CD4-positive, alpha-beta memory T cell (primary cell): ENCODE measurements around the gene GRB2. TPM values are rescaled to one million over a fixed set of nuclear protein-coding genes. Genes with fewer than 3 reads are reported as not detected.

ENCODE experiments used
- CTCF ChIA-PET: fragments of 350-600 bp; sonication (Branson Sonifier 250); formaldehyde crosslinking; loops from one replicate; lab custom pipeline; 2021; ENCODE audit warnings: inconsistent platforms; ENCODE audit not compliant: partially characterized antibody; lab: Charles Lee
- POLR2A ChIA-PET: fragments of 350-600 bp; sonication (Branson Sonifier 250); formaldehyde crosslinking; loops from one replicate; lab custom pipeline; 2021; ENCODE audit not compliant: partially characterized antibody; lab: Charles Lee
- DNase-seq, 5 donors: peaks; one replicate each; pipeline versions ENCODE4 v3.0.0 to v3.0.0-alpha.2; 2020 to 2022; ENCODE audit warnings: mixed read lengths in 1 of 5
- H3K27ac ChIP-seq: one replicate; pipeline ENCODE4 v1.7.0; 2013; ENCODE audit warnings: low read depth, low read length
- H3K27me3 ChIP-seq: 2 replicates; pipeline ENCODE4 v1.7.0; 2013; ENCODE audit warnings: mild to moderate bottlenecking, low read length, moderate library complexity; ENCODE audit not compliant: insufficient read depth
- H3K36me3 ChIP-seq: 2 replicates; pipeline ENCODE4 v1.7.0; 2013; ENCODE audit warnings: mild to moderate bottlenecking, low read length, moderate library complexity; ENCODE audit not compliant: insufficient read depth
- H3K4me1 ChIP-seq: 2 replicates; pipeline ENCODE4 v1.7.0; 2013; ENCODE audit warnings: mild to moderate bottlenecking, low read length, moderate library complexity; ENCODE audit not compliant: insufficient read depth
- H3K4me3 ChIP-seq, 2 donors: one replicate each; pipeline ENCODE4 v1.7.0; 2013; ENCODE audit warnings: low read length in 2 of 2, mild to moderate bottlenecking in 1 of 2
- H3K9me3 ChIP-seq, 2 donors: one replicate each; pipeline ENCODE4 v1.7.0; 2013; ENCODE audit warnings: low read length in 2 of 2, control low read depth in 1 of 2; ENCODE audit not compliant: control insufficient read depth in 1 of 2
- H3K27ac Mint-ChIP-seq, 7 donors: one replicate each; pipeline ENCODE4 v1.8.0; 2020 to 2021; ENCODE audit warnings: mixed read lengths in 7 of 7, mild to moderate bottlenecking in 6 of 7, inconsistent platforms in 3 of 7, moderate library complexity in 3 of 7
- H3K27me3 Mint-ChIP-seq, 2 donors: one replicate each; pipeline ENCODE4 v1.8.0; 2020 to 2021; ENCODE audit warnings: mixed read lengths in 2 of 2
- H3K36me3 Mint-ChIP-seq, 2 donors: one replicate each; pipeline ENCODE4 v1.8.0; 2020 to 2021; ENCODE audit warnings: mixed read lengths in 2 of 2, inconsistent platforms in 1 of 2, mild to moderate bottlenecking in 1 of 2
- H3K4me1 Mint-ChIP-seq, 4 donors: one replicate each; pipeline ENCODE4 v1.8.0; 2020 to 2021; ENCODE audit warnings: mixed read lengths in 4 of 4, mild to moderate bottlenecking in 1 of 4
- H3K4me3 Mint-ChIP-seq, 8 donors: one replicate each; pipeline ENCODE4 v1.8.0; 2020 to 2021; ENCODE audit warnings: mixed read lengths in 8 of 8, mild to moderate bottlenecking in 7 of 8, moderate library complexity in 6 of 8, inconsistent platforms in 3 of 8
- H3K9me3 Mint-ChIP-seq, 8 donors: one replicate each; pipeline ENCODE4 v1.8.0; 2020 to 2021; ENCODE audit warnings: mixed read lengths in 8 of 8, mild to moderate bottlenecking in 5 of 8, inconsistent platforms in 3 of 8, moderate library complexity in 1 of 8
- intact Hi-C: fragments of 100-400 bp; cut with micrococcal nuclease; formaldehyde crosslinking; loops from one replicate; pipeline ENCODE4 v1.15.1; 2023
- polyA plus RNA-seq, 2 donors: library from polyadenylated mRNA; unstranded; fragments of 300-500 nt; fragmentation: Illumina TruSeq; gene quantifications; one replicate each; pipeline ENCODE4 v1.2.3, GENCODE V29; 2021
- total RNA-seq, 2 experiments: library from RNA; stranded (reverse); gene quantifications; one replicate each; pipeline ENCODE4 v1.2.3, GENCODE V29; 2021

Gene GRB2
- total and polyA plus RNA-seq, 4 experiments from 2014 or later: 129 to 155 (median 132) TPM

DNA sequence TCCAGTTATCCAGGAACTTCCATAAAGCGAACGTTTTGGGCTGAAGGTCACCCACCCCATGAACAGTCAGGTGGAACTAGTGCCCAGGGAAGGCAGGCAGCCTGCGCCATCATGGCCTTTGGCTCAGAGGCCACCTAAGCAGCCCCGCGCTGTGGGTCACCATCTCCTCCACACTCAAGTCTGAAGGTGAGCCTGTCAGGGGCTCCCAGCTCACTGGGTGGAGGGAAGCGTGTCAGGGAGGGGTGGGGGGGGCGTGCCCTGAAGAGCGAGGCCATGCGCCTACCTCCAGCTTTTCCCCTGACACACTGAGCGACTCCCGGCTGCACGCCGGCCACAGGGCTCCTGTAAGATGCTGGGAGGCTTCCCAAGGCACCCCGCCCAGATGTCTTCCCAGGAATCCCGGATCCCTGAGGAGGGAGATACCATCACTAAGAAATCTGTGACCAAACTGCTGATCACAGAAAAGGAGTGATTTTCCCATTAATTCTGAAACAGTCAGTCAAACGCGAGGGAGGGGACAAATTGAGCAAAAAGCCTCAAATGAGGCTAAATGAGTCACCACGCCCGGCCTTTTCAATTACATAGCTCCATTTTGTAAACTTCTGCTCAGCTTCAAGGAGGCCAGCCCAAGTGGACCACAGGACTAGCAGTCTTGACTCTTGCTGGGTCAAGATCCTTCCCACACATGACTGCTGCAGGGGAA, 89.8 kb downstream of the GRB2 start:
- no peaks in the 10 kb centered on the region for H3K27me3 Mint-ChIP-seq
- H3K36me3 Mint-ChIP-seq: peaks cover 22 to 24% of the 10 kb centered on the region in 2 donors
- no peak overlapping the region for H3K4me3 Mint-ChIP-seq
- no peaks in the 10 kb centered on the region for H3K27me3 ChIP-seq
- intact Hi-C loops: no loop called here
- peak overlapping the region in 2 of 7 donors; percentile 38 to 83 for H3K27ac Mint-ChIP-seq
- POLR2A ChIA-PET: interaction anchor here (0.7 kb wide), 1 partner anchor 339 kb away, joined by 3 read pairs; no protein-coding TSS in a partner anchor
- DNase-seq: no peak
- no peaks in the 10 kb centered on the region for H3K9me3 ChIP-seq
- no peak overlapping the region for H3K27ac ChIP-seq
- peaks cover 0 to 2% (median under 1%) of the 10 kb centered on the region in 4 donors for H3K4me1 Mint-ChIP-seq
- H3K4me3 ChIP-seq: no peak overlapping the region
- H3K4me1 ChIP-seq: no peaks in the 10 kb centered on the region
- no peaks in the 10 kb centered on the region for H3K9me3 Mint-ChIP-seq
- CTCF ChIA-PET: interaction anchor here (1.1 to 1.6 kb wide), 7 partner anchors 14 to 112 kb away, joined by 3 to 8 read pairs (median 4); partner anchors contain the start of genes GRB2, MIF4GD and SLC25A19
- H3K36me3 ChIP-seq: peaks cover 24% of the 10 kb centered on the region

DNA sequence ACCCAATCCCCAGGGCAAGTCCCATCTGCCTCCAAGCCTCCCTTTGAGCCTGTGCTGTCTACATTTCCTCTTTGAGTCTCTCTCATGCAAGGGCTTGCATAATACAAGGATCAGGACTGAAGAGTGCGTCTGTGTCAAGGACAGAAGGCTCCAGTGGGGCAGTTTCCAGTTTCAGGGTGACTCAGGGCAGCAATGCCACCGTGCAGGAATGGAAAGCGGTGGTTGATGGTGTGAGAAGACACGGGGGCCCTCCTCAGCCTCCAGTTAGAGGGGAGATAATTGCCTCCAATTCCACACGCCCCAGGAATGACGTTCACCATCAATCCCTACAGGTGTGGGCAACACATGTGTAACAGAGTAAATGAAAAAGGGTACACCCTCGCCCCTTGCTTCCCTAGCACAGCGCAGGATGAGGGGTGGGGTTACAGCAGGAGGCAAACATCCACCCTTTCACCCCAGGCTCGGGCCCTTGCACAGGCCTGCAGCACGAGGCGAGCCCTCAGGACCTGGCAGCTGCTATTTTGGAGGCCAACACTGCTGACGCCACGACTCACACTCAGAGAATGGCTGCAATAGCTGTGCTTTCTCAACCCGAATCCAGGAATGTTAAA, 91.4 kb downstream of the GRB2 start:
- ChIA-PET POLR2A (interaction anchor here (0.7 kb wide), 1 partner anchor 187 kb away, joined by 3 read pairs; no protein-coding TSS in a partner anchor), CTCF (interaction anchor here (1.0 to 1.7 kb wide), 2 partner anchors 9 to 23 kb away, joined by 4 to 6 read pairs; no protein-coding TSS in a partner anchor)
- H3K4me1 ChIP-seq: no peaks in the 10 kb centered on the region
- no peaks in the 10 kb centered on the region for H3K9me3 ChIP-seq
- H3K27ac ChIP-seq: no peak overlapping the region
- Mint-ChIP-seq H3K4me3 (no peak overlapping the region), H3K9me3 (no peaks in the 10 kb centered on the region), H3K27me3 (no peaks in the 10 kb centered on the region), H3K27ac (peak overlapping the region in 2 of 7 donors; percentile 16 to 89), H3K4me1 (peaks cover 0 to 2% (median 0%) of the 10 kb centered on the region in 4 donors), H3K36me3 (peaks cover 11 to 13% of the 10 kb centered on the region in 2 donors)
- H3K4me3 ChIP-seq: no peak overlapping the region
- peaks cover 13% of the 10 kb centered on the region for H3K36me3 ChIP-seq
- H3K27me3 ChIP-seq: no peaks in the 10 kb centered on the region
- DNase-seq: no peak
- intact Hi-C loops: no loop called here

DNA sequence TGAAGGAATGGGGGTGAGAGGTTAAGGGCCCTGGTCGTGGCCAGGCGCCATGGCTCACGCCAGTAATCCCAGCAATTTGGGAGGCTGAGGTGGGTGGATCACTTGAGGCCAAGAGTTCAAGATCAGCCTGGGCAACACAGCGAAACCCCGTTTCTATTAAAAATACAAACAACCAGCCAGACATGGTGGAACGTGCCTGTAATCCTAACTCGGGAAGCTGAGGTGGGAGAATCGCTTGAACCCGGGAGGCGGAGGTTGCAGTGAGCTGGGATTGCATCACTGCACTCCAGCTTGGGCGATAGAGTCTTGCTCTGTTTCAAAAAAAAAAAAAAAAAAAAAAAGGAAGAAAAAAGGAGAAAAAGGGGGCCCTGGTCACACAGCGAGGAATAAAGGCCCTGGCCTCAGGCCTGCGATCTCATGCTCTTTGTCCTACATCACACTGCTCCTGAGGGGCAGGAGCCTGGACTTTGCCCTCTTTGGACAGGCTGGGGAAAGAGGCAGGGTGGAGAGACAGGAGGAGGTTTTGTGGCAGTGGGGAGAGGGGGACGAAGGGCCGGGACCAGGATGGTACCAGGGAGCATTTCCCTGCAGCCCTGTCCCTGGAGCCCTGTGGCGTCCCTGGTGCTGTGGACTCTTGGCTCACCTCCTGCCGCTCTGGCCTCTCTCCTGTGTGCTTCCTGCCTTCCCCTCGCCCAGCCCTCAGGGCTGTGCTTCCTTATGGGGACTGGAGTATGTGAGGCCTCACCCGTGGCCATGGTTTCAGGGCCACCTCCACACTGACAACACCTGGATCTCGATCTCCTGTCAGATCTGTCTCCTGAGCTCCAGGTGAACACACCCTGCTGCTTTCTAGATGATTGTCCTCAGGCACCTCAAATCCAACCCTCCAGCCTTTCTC, 96.5 kb downstream of the GRB2 start:
- no peaks in the 10 kb centered on the region for H3K27me3 ChIP-seq
- intact Hi-C loops: no loop called here
- no peaks in the 10 kb centered on the region for H3K4me1 ChIP-seq
- no peaks in the 10 kb centered on the region for H3K9me3 Mint-ChIP-seq
- no peaks in the 10 kb centered on the region for H3K27me3 Mint-ChIP-seq
- H3K27ac Mint-ChIP-seq: peak overlapping the region in 1 of 7 donors; percentile 22
- H3K36me3 Mint-ChIP-seq: no peaks in the 10 kb centered on the region
- H3K4me3 Mint-ChIP-seq: no peak overlapping the region
- CTCF ChIA-PET: interaction anchor here (0.7 kb wide), 1 partner anchor 13 kb away, joined by 3 read pairs; no protein-coding TSS in a partner anchor
- H3K9me3 ChIP-seq: no peaks in the 10 kb centered on the region
- peaks cover 0 to 2% (median 0%) of the 10 kb centered on the region in 4 donors for H3K4me1 Mint-ChIP-seq
- POLR2A ChIA-PET: no interaction called here
- no peak overlapping the region for H3K27ac ChIP-seq
- no peak for DNase-seq
- H3K4me3 ChIP-seq: no peak overlapping the region
- no peaks in the 10 kb centered on the region for H3K36me3 ChIP-seq

DNA sequence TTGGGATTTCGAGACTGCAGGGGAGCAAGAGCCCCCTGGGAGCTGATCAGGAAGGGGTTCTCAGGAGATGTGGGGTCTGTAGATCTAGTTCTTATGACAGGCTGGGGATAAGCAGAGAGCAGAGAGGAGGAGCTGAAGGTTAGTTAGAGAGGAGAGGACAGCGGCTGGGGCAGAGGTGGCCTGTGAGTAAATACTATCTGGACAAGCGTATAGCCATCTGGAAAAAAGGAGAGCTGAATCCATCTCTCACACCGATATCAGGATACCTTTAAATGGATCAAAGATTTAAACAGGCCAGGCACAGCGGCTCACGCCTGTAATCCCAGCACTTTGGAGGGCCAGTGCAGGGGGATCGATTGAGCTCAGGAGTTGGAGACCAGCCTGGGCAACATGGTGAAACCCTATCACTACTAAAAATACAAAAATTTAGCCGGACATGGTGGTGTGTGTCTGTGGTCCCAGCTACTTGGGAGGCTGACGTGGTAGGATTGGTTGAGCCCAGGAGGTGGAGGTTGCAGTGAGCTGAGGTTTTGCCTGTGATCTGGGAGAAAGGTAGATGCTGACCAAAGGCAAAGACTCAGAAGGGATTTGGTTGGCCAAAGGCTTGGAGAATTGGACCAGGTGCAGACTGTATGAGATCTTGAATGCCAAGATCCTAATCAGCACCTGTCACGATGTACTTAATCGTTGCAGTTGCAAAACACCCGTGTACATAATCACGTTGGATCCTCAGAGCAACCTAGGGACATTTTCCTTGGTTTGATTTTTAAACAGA, 97.3 kb downstream of the GRB2 start:
- CTCF ChIA-PET: interaction anchor here (0.7 to 1.7 kb wide), 2 partner anchors 13 to 19 kb away, joined by 3 to 4 read pairs; partner anchors contain the start of gene SLC25A19
- H3K4me3 Mint-ChIP-seq: no peak overlapping the region
- Histone ChIP-seq H3K4me3 (no peak overlapping the region), H3K9me3 (no peaks in the 10 kb centered on the region), H3K27me3 (no peaks in the 10 kb centered on the region), H3K36me3 (no peaks in the 10 kb centered on the region), H3K27ac (no peak overlapping the region), H3K4me1 (no peaks in the 10 kb centered on the region)
- H3K9me3 Mint-ChIP-seq: no peaks in the 10 kb centered on the region
- H3K27ac Mint-ChIP-seq: peak overlapping the region in 2 of 7 donors; percentile 57 to 72
- no peak for DNase-seq
- POLR2A ChIA-PET: no interaction called here
- H3K27me3 Mint-ChIP-seq: no peaks in the 10 kb centered on the region
- H3K36me3 Mint-ChIP-seq: no peaks in the 10 kb centered on the region
- intact Hi-C loops: no loop called here
- H3K4me1 Mint-ChIP-seq: no peaks in the 10 kb centered on the region

DNA sequence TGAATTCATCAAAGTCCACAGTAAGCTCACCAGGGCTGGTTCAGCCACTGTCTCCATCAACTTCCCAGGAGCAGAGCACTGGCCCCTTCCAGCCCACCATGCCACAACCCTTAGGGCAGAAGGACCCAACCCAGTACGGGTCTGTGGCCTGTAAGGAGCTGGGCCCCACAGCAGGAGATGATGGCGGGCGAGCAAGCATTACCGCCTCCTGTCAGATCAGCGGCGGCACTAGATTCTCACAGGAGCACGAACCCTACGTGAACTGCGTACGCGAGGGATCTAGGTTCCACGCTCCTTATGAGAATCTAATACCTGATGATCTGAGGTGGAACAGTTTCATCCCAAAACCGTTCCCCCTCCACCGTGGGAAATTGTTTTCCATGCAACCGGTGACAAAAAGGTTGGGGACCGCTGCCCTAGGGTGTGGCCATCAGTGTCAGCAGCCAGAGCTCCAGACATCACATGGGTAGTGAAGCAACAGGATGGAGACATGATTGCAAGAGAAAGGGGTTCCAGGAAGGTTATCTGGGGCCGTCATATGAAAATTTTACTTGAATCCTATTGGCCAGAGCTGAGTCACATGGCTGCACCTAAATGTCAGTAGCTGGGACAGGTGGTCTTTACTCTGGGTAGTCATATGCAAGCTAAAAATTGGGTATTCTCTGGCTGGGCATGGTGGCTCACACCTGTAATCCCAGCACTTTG, 103.8 kb downstream of the GRB2 start:
- no peaks in the 10 kb centered on the region for H3K9me3 Mint-ChIP-seq
- no peak for DNase-seq
- H3K4me1 Mint-ChIP-seq: peaks cover 2 to 7% (median 4%) of the 10 kb centered on the region in 4 donors
- H3K27me3 Mint-ChIP-seq: no peaks in the 10 kb centered on the region
- no peaks in the 10 kb centered on the region for H3K27me3 ChIP-seq
- no peak overlapping the region for H3K27ac ChIP-seq
- intact Hi-C loops: no loop called here
- no peaks in the 10 kb centered on the region for H3K4me1 ChIP-seq
- no peaks in the 10 kb centered on the region for H3K36me3 ChIP-seq
- POLR2A ChIA-PET: interaction anchor here (1.7 kb wide), 1 partner anchor 12 kb away, joined by 5 read pairs; the partner anchor contains the start of gene SLC25A19
- H3K9me3 ChIP-seq: no peaks in the 10 kb centered on the region
- CTCF ChIA-PET: interaction anchor here (1.2 to 1.4 kb wide), 2 partner anchors 15 to 21 kb away, joined by 3 to 4 read pairs; no protein-coding TSS in a partner anchor
- no peak overlapping the region for H3K27ac Mint-ChIP-seq
- H3K36me3 Mint-ChIP-seq: no peaks in the 10 kb centered on the region
- H3K4me3 Mint-ChIP-seq: no peak overlapping the region
- no peak overlapping the region for H3K4me3 ChIP-seq

DNA sequence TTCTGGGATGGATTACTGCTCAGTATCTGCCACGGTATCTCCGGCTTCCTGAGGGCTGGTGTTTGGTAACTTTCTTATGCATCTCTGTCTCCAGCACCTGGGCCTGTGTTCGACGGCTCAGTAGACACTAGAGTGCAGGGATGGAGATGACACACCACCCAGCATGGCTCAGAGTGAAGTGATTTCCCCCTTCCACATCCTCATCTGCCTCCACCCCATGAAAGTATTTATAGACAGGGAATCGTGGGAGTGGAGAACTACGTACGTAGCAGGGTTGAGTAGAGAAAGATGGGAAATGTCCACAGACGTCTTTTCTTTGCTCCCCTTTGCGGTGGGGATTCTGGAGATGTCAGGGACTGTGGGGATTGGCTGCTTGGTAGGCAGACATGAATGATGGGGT, 104.4 kb downstream of the GRB2 start:
- H3K9me3 Mint-ChIP-seq: no peaks in the 10 kb centered on the region
- H3K27me3 ChIP-seq: no peaks in the 10 kb centered on the region
- CTCF ChIA-PET: interaction anchor here (1.1 to 1.2 kb wide), 2 partner anchors 22 to 233 kb away, joined by 4 to 5 read pairs; no protein-coding TSS in a partner anchor
- no peak overlapping the region for H3K27ac ChIP-seq
- intact Hi-C loops: no loop called here
- no peaks in the 10 kb centered on the region for H3K36me3 Mint-ChIP-seq
- H3K4me1 ChIP-seq: no peaks in the 10 kb centered on the region
- POLR2A ChIA-PET: interaction anchor here (1.7 kb wide), 1 partner anchor 12 kb away, joined by 5 read pairs; the partner anchor contains the start of gene SLC25A19
- H3K27ac Mint-ChIP-seq: peak overlapping the region in 1 of 7 donors; percentile 38
- H3K27me3 Mint-ChIP-seq: no peaks in the 10 kb centered on the region
- H3K4me3 Mint-ChIP-seq: no peak overlapping the region
- H3K4me3 ChIP-seq: no peak overlapping the region
- H3K4me1 Mint-ChIP-seq: peaks cover 2 to 7% (median 4%) of the 10 kb centered on the region in 4 donors
- no peaks in the 10 kb centered on the region for H3K36me3 ChIP-seq
- no peak for DNase-seq
- no peaks in the 10 kb centered on the region for H3K9me3 ChIP-seq
